Trophoblast cell (in vitro differentiated cells and primary cell): Measurements from ENCODE around the gene ACSL4.

Source experiments
- DNase-seq, 2 donors: peaks; one replicate each; pipeline ENCODE4 v3.0.0-alpha.2; 2016
- H2AFZ ChIP-seq: 2 replicates; pipeline ENCODE4 v1.6.1; 2013; ENCODE audit warnings: low read length, moderate library complexity, mild to moderate bottlenecking; ENCODE audit not compliant: insufficient read depth, poor library complexity
- H2AK5ac ChIP-seq: 2 replicates; pipeline ENCODE4 v1.6.1; 2013; ENCODE audit warnings: mild to moderate bottlenecking, low read length
- H2BK120ac ChIP-seq: 2 replicates; pipeline ENCODE4 v1.6.1; 2013; ENCODE audit warnings: low read length, mild to moderate bottlenecking, moderate library complexity; ENCODE audit not compliant: insufficient read depth, poor library complexity
- H2BK12ac ChIP-seq: 2 replicates; pipeline ENCODE4 v1.6.1; 2013; ENCODE audit warnings: mild to moderate bottlenecking, low read length, moderate library complexity
- H2BK5ac ChIP-seq: 2 replicates; pipeline ENCODE4 v1.6.1; 2013; ENCODE audit warnings: low read length, low read depth, moderate library complexity, mild to moderate bottlenecking; ENCODE audit not compliant: poor library complexity
- H3K14ac ChIP-seq: 2 replicates; pipeline ENCODE4 v1.6.1; 2013; ENCODE audit warnings: mild to moderate bottlenecking, low read length
- H3K18ac ChIP-seq: 2 replicates; pipeline ENCODE4 v1.6.1; 2013; ENCODE audit warnings: mild to moderate bottlenecking, low read length
- H3K23ac ChIP-seq: 2 replicates; pipeline ENCODE4 v1.6.1; 2013; ENCODE audit warnings: low read length
- H3K27ac ChIP-seq: 2 replicates; pipeline ENCODE4 v1.5.1; 2013; ENCODE audit warnings: low read depth, mild to moderate bottlenecking, inconsistent platforms, low read length, moderate library complexity
- H3K27me3 ChIP-seq: 2 replicates; pipeline ENCODE4 v1.6.1; 2013; ENCODE audit warnings: inconsistent platforms, mild to moderate bottlenecking, low read length, moderate library complexity; ENCODE audit not compliant: insufficient read depth
- H3K36me3 ChIP-seq, 2 experiments: 1 replicate in 1 of 2; 2 replicates in 1 of 2; pipeline ENCODE4 v1.6.1; 2013; ENCODE audit warnings: low read length in 2 of 2, mild to moderate bottlenecking in 2 of 2, moderate library complexity in 1 of 2; ENCODE audit not compliant: insufficient read depth in 2 of 2, control insufficient read depth in 1 of 2
- H3K4ac ChIP-seq: 2 replicates; pipeline ENCODE4 v1.6.1; 2013; ENCODE audit warnings: low read depth, mild to moderate bottlenecking, low read length, moderate library complexity
- H3K4me1 ChIP-seq, 2 experiments: 1 replicate in 1 of 2; 2 replicates in 1 of 2; pipeline ENCODE4 v1.6.1; 2013; ENCODE audit warnings: low read length in 2 of 2, mild to moderate bottlenecking in 2 of 2, moderate library complexity in 1 of 2; ENCODE audit not compliant: insufficient read depth in 2 of 2, control insufficient read depth in 1 of 2
- H3K4me2 ChIP-seq: 2 replicates; pipeline ENCODE4 v1.6.1; 2013; ENCODE audit warnings: inconsistent platforms, mild to moderate bottlenecking, low read length, moderate library complexity
- H3K4me3 ChIP-seq: 2 replicates; pipeline ENCODE4 v1.5.1; 2013; ENCODE audit warnings: mild to moderate bottlenecking, low read depth, low read length, inconsistent platforms
- H3K79me1 ChIP-seq: one replicate; pipeline ENCODE4 v1.6.1; 2013; ENCODE audit warnings: low read length
- H3K79me2 ChIP-seq: 2 replicates; pipeline ENCODE4 v1.6.1; 2013; ENCODE audit warnings: low read length, mild to moderate bottlenecking; ENCODE audit not compliant: control insufficient read depth, insufficient read depth, poor library complexity
- H3K9ac ChIP-seq: 2 replicates; pipeline ENCODE4 v1.6.1; 2013; ENCODE audit warnings: mild to moderate bottlenecking, low read length
- H3K9me3 ChIP-seq: 2 replicates; pipeline ENCODE4 v1.6.1; 2013; ENCODE audit warnings: low read depth, mild to moderate bottlenecking, control low read depth, inconsistent platforms, low read length; ENCODE audit not compliant: insufficient read depth
- H4K12ac ChIP-seq: 2 replicates; pipeline ENCODE4 v1.6.1; 2013; ENCODE audit warnings: low read depth, mild to moderate bottlenecking, low read length, moderate library complexity
- H4K8ac ChIP-seq: 2 replicates; pipeline ENCODE4 v1.6.1; 2013; ENCODE audit warnings: low read depth, mild to moderate bottlenecking, low read length, moderate library complexity
- H4K91ac ChIP-seq: one replicate; pipeline ENCODE4 v1.6.1; 2013; ENCODE audit warnings: low read depth, mild to moderate bottlenecking, low read length, moderate library complexity
- WGBS: extraction: QIAGEN DNeasy Blood & Tissue Kit; methylation state at CpG from one replicate; pipeline ENCODE4 v1.1.7; 2013; ENCODE audit warnings: missing lambda C conversion rate; ENCODE audit not compliant: insufficient read length, insufficient coverage; ENCODE audit errors: extremely low coverage; 5-methylcytosine and 5-hydroxymethylcytosine counted together

Gene ACSL4

GRCh38 chrX:109624641-109625616, 108.1 kb downstream of the ACSL4 start, which contains the start of gene KCNE5:
Gene KCNE5 (minus strand): TSS chrX:109625172. CDS start chrX:109625020, 152 bp downstream.
- H2BK5ac ChIP-seq, result no peak within 1 kb of the TSS
- peak within 1 kb of the TSS; percentile 50 for H3K4me3 ChIP-seq
- no peak within 1 kb of the TSS for H3K14ac ChIP-seq
- peak within 1 kb of the TSS; percentile 36 for H4K8ac ChIP-seq
- no peaks in the 10 kb centered on the region for H3K36me3 ChIP-seq
- peaks cover 0 to 7% of the 10 kb centered on the region in 2 experiments for H3K4me1 ChIP-seq
- no peak within 1 kb of the TSS for H2BK120ac ChIP-seq
- no peaks in the 10 kb centered on the region for H3K9me3 ChIP-seq
- H3K4me2 ChIP-seq, result peak within 1 kb of the TSS; percentile 69
- H4K91ac ChIP-seq, result peak within 1 kb of the TSS; percentile 26
- H4K12ac ChIP-seq, result no peak within 1 kb of the TSS
- no peak within 1 kb of the TSS for H3K23ac ChIP-seq
- no peak within 1 kb of the TSS for H2AFZ ChIP-seq
- no peaks in the 10 kb centered on the region for H3K27me3 ChIP-seq
- WGBS, result no CpG with 5 or more reads among the region's 79 CpGs
- no peaks in the 10 kb centered on the region for H3K79me2 ChIP-seq
- peak within 1 kb of the TSS; percentile 26 for H3K27ac ChIP-seq
- no peak within 1 kb of the TSS for H2BK12ac ChIP-seq
- no peak within 1 kb of the TSS for H3K9ac ChIP-seq
- peak in 1 of 2 donors; percentile 12 for DNase-seq
- H3K18ac ChIP-seq, result no peak within 1 kb of the TSS
- no peak within 1 kb of the TSS for H2AK5ac ChIP-seq
- H3K79me1 ChIP-seq, result peaks cover 2% of the 10 kb centered on the region
- no peak within 1 kb of the TSS for H3K4ac ChIP-seq

DNA sequence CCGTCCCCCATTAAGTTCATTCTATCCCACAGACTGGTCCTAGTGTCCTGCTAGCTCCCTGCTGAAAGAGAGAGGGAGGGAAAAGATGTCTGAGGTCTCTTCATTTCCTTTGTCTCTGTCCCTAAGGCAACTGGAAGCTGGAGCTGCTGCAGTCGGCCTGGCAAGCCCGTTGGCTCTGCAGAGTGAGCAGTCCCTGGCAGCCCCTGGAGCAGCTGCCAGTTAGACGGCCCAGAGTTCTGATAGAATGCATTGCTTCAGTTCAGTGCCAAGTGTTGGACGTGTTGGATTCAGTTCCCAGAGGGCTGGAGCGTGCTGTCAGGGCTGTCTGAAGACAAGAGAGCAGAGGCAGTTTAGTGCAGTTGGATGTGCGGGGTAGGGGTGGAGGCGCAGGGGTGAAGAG, 109.1 kb downstream of the ACSL4 start:
- H2BK5ac ChIP-seq, result no peak overlapping the region
- H4K8ac ChIP-seq, result no peak overlapping the region
- no peaks in the 10 kb centered on the region for H3K9me3 ChIP-seq
- DNase-seq, result no peak
- H3K9ac ChIP-seq, result no peak overlapping the region
- no peak overlapping the region for H4K12ac ChIP-seq
- no peaks in the 10 kb centered on the region for H3K79me2 ChIP-seq
- H3K79me1 ChIP-seq, result peaks cover 2% of the 10 kb centered on the region
- H3K23ac ChIP-seq, result no peak overlapping the region
- no peak overlapping the region for H3K4ac ChIP-seq
- no CpG with 5 or more reads among the region's 8 CpGs for WGBS
- peaks cover 0 to 7% of the 10 kb centered on the region in 2 experiments for H3K4me1 ChIP-seq
- H3K4me2 ChIP-seq, result no peak overlapping the region
- no peak overlapping the region for H4K91ac ChIP-seq
- no peak overlapping the region for H2BK12ac ChIP-seq
- H2AFZ ChIP-seq, result no peak overlapping the region
- no peak overlapping the region for H3K18ac ChIP-seq
- H3K27ac ChIP-seq, result no peak overlapping the region
- no peak overlapping the region for H2BK120ac ChIP-seq
- no peak overlapping the region for H2AK5ac ChIP-seq
- no peaks in the 10 kb centered on the region for H3K36me3 ChIP-seq
- no peaks in the 10 kb centered on the region for H3K27me3 ChIP-seq
- H3K4me3 ChIP-seq, result no peak overlapping the region
- H3K14ac ChIP-seq, result no peak overlapping the region

- WGBS, result no CpG with 5 or more reads among the region's 4 CpGs
- no peak for DNase-seq
- no peak overlapping the region for H3K27ac ChIP-seq
- no peak overlapping the region for H3K9ac ChIP-seq
- no peak overlapping the region for H3K14ac ChIP-seq
- H3K36me3 ChIP-seq, result no peaks in the 10 kb centered on the region
- no peak overlapping the region for H4K91ac ChIP-seq
- H2AK5ac ChIP-seq, result no peak overlapping the region
- no peak overlapping the region for H4K8ac ChIP-seq
- no peak overlapping the region for H3K18ac ChIP-seq
- H3K23ac ChIP-seq, result no peak overlapping the region
- H2BK120ac ChIP-seq, result no peak overlapping the region
- no peak overlapping the region for H3K4ac ChIP-seq
- H2AFZ ChIP-seq, result no peak overlapping the region
- peaks cover 2% of the 10 kb centered on the region for H3K79me1 ChIP-seq
- H4K12ac ChIP-seq, result no peak overlapping the region
- H3K79me2 ChIP-seq, result no peaks in the 10 kb centered on the region
- H3K9me3 ChIP-seq, result no peaks in the 10 kb centered on the region
- H3K4me1 ChIP-seq, result peaks cover 0 to 7% of the 10 kb centered on the region in 2 experiments
- H3K4me3 ChIP-seq, result no peak overlapping the region
- H2BK12ac ChIP-seq, result no peak overlapping the region
- H3K4me2 ChIP-seq, result no peak overlapping the region
- no peak overlapping the region for H2BK5ac ChIP-seq
- no peaks in the 10 kb centered on the region for H3K27me3 ChIP-seq
Observed at GRCh38 chrX:109622270-109622669, 110.8 kb downstream of the ACSL4 start.

DNA sequence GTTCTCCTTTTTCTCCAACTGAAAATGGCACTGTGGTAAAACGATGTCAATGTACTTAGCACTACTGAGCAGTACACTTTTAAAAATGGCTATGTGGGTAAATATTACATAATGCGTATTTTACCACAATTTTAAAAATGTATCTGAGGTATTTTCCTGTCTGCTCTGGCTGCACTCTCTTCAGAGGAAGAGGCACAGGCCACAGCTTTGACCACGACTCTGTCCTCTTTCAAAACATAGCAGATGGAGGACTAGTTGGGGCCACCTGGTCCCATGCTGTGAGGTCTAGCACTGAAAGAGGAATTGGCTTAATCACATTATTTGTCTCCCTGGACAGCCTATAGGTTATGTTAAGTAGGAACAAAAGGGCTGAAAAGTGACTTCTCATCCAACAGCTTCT, 113.3 kb downstream of the ACSL4 start:
- H2BK12ac ChIP-seq, result no peak overlapping the region
- H3K18ac ChIP-seq, result no peak overlapping the region
- no peak overlapping the region for H2AK5ac ChIP-seq
- peaks cover 5 to 9% of the 10 kb centered on the region in 2 experiments for H3K4me1 ChIP-seq
- no peak overlapping the region for H3K4me2 ChIP-seq
- WGBS, result no CpG with 5 or more reads among the region's 3 CpGs
- H3K27ac ChIP-seq, result no peak overlapping the region
- H2BK5ac ChIP-seq, result no peak overlapping the region
- H3K9me3 ChIP-seq, result no peaks in the 10 kb centered on the region
- H4K8ac ChIP-seq, result no peak overlapping the region
- H3K4me3 ChIP-seq, result no peak overlapping the region
- H4K12ac ChIP-seq, result no peak overlapping the region
- H3K79me2 ChIP-seq, result no peaks in the 10 kb centered on the region
- no peaks in the 10 kb centered on the region for H3K36me3 ChIP-seq
- H3K23ac ChIP-seq, result no peak overlapping the region
- H3K27me3 ChIP-seq, result no peaks in the 10 kb centered on the region
- H3K79me1 ChIP-seq, result no peaks in the 10 kb centered on the region
- no peak overlapping the region for H3K14ac ChIP-seq
- no peak overlapping the region for H2BK120ac ChIP-seq
- no peak overlapping the region for H3K4ac ChIP-seq
- H4K91ac ChIP-seq, result no peak overlapping the region
- H3K9ac ChIP-seq, result no peak overlapping the region
- peak in 1 of 2 donors; percentile 10 for DNase-seq
- no peak overlapping the region for H2AFZ ChIP-seq
